Memory B cell (primary cell): ENCODE results near the gene SEPTIN12.

ENCODE experiments used
- ATAC-seq: fragments of 150-1000 bp; cut with Tn5 transposase; 2 replicates; pipeline ENCODE4 v1.10.0; 2021; ENCODE audit warnings: low read depth, mild to moderate bottlenecking, moderate library complexity
- DNase-seq, 2 donors: peaks; one replicate each; pipeline ENCODE4 v3.0.0; 2022; ENCODE audit warnings: low spot score in 2 of 2
- H3K27ac Mint-ChIP-seq: one replicate; pipeline ENCODE4 v1.8.0; 2022; ENCODE audit warnings: mild to moderate bottlenecking, moderate library complexity, mixed read lengths
- H3K27me3 Mint-ChIP-seq: one replicate; pipeline ENCODE4 v1.8.0; 2022; ENCODE audit warnings: mixed read lengths
- H3K36me3 Mint-ChIP-seq: one replicate; pipeline ENCODE4 v1.8.0; 2022; ENCODE audit warnings: mild to moderate bottlenecking, mixed read lengths
- H3K4me1 Mint-ChIP-seq: one replicate; pipeline ENCODE4 v1.8.0; 2022; ENCODE audit warnings: mixed read lengths
- H3K4me3 Mint-ChIP-seq: one replicate; pipeline ENCODE4 v1.8.0; 2022; ENCODE audit warnings: mild to moderate bottlenecking, moderate library complexity, mixed read lengths
- H3K9me3 Mint-ChIP-seq: one replicate; pipeline ENCODE4 v1.8.0; 2022; ENCODE audit warnings: mixed read lengths

Gene SEPTIN12

GRCh38 chr16:4729876-4730275 is 58.3 kb downstream of the SEPTIN12 start:
- H3K27ac Mint-ChIP-seq = no peak overlapping the region
- H3K4me3 Mint-ChIP-seq = no peak overlapping the region
- DNase-seq (no peak), ATAC-seq (no peak)
- peaks cover 9% of the 10 kb centered on the region for H3K36me3 Mint-ChIP-seq
- H3K9me3 Mint-ChIP-seq = no peaks in the 10 kb centered on the region
- no peaks in the 10 kb centered on the region for H3K27me3 Mint-ChIP-seq
- peaks cover 5% of the 10 kb centered on the region for H3K4me1 Mint-ChIP-seq

GRCh38 chr16:4728676-4729075 is 59.5 kb downstream of the SEPTIN12 start:
- Mint-ChIP-seq H3K27me3 (no peaks in the 10 kb centered on the region), H3K4me3 (no peak overlapping the region), H3K27ac (no peak overlapping the region), H3K36me3 (peaks cover 10% of the 10 kb centered on the region), H3K4me1 (peaks cover 5% of the 10 kb centered on the region), H3K9me3 (no peaks in the 10 kb centered on the region)
- DNase-seq (no peak), ATAC-seq (no peak)
